ENCODE measurements around the gene COA6. TPM values are rescaled to one million over a fixed set of nuclear protein-coding genes. Genes with fewer than 3 reads are reported as not detected.

The COA6 gene
- total and polyA plus RNA-seq, 2 of the 13 experiments (the other 11 are each of a cell fraction or from before 2014, with no cell fraction given), result 32.4 to 104 TPM

DNA sequence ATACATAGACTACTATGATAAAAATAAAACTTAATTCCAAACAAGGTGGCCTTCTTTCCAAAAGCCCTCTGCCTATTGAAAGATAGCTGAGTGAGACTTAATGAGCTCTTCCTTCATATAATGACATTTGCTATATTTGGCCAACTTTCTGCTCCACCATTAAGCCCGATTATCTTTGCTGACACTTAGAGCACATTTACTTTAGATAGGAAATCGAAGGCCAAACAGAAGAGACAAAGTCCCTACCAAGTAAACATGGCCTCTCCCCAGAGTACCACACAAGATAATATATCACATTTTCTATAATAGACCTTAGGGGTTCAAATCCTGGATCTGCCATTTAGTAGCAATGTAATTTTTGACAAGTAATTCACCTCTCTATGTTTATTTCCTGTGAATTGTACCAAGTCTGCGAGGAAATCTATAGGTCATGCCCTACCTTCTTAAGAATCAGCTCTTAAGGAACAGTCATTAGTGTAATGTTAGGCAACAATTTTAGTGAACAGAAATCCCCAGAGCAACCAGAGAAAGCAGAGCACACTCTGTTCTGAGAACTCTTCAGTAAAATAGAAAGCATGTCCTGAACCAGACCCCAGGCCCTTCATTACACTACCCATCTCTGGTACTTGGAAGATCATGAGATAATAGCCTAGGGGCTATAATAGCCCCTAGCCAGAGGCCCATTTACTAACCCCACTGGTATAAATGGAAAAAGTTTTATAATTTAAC, 17.3 kb upstream of the COA6 start (continued):
- TF ChIP-seq, protein P1, sequence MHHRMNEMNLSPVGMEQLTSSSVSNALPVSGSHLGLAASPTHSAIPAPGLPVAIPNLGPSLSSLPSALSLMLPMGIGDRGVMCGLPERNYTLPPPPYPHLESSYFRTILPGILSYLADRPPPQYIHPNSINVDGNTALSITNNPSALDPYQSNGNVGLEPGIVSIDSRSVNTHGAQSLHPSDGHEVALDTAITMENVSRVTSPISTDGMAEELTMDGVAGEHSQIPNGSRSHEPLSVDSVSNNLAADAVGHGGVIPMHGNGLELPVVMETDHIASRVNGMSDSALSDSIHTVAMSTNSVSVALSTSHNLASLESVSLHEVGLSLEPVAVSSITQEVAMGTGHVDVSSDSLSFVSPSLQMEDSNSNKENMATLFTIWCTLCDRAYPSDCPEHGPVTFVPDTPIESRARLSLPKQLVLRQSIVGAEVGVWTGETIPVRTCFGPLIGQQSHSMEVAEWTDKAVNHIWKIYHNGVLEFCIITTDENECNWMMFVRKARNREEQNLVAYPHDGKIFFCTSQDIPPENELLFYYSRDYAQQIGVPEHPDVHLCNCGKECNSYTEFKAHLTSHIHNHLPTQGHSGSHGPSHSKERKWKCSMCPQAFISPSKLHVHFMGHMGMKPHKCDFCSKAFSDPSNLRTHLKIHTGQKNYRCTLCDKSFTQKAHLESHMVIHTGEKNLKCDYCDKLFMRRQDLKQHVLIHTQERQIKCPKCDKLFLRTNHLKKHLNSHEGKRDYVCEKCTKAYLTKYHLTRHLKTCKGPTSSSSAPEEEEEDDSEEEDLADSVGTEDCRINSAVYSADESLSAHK (CRISPR knock-in tag; IDR thresholded peaks at IDR 0.05; ENCODE audit: borderline replicate concordance), result no peak
- TF ChIP-seq, protein P2, sequence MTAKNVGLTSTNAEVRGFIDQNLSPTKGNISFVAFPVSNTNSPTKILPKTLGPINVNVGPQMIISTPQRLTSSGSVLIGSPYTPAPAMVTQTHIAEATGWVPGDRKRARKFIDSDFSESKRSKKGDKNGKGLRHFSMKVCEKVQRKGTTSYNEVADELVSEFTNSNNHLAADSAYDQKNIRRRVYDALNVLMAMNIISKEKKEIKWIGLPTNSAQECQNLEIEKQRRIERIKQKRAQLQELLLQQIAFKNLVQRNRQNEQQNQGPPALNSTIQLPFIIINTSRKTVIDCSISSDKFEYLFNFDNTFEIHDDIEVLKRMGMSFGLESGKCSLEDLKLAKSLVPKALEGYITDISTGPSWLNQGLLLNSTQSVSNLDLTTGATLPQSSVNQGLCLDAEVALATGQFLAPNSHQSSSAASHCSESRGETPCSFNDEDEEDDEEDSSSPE (CRISPR knock-in tag; IDR thresholded peaks at IDR 0.05), result no peak
- TF ChIP-seq, protein P3, sequence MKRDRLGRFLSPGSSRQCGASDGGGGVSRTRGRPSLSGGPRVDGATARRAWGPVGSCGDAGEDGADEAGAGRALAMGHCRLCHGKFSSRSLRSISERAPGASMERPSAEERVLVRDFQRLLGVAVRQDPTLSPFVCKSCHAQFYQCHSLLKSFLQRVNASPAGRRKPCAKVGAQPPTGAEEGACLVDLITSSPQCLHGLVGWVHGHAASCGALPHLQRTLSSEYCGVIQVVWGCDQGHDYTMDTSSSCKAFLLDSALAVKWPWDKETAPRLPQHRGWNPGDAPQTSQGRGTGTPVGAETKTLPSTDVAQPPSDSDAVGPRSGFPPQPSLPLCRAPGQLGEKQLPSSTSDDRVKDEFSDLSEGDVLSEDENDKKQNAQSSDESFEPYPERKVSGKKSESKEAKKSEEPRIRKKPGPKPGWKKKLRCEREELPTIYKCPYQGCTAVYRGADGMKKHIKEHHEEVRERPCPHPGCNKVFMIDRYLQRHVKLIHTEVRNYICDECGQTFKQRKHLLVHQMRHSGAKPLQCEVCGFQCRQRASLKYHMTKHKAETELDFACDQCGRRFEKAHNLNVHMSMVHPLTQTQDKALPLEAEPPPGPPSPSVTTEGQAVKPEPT (CRISPR knock-in tag; IDR thresholded peaks at IDR 0.05; ENCODE audit: low read depth), result no peak
- TF ChIP-seq, protein P4, sequence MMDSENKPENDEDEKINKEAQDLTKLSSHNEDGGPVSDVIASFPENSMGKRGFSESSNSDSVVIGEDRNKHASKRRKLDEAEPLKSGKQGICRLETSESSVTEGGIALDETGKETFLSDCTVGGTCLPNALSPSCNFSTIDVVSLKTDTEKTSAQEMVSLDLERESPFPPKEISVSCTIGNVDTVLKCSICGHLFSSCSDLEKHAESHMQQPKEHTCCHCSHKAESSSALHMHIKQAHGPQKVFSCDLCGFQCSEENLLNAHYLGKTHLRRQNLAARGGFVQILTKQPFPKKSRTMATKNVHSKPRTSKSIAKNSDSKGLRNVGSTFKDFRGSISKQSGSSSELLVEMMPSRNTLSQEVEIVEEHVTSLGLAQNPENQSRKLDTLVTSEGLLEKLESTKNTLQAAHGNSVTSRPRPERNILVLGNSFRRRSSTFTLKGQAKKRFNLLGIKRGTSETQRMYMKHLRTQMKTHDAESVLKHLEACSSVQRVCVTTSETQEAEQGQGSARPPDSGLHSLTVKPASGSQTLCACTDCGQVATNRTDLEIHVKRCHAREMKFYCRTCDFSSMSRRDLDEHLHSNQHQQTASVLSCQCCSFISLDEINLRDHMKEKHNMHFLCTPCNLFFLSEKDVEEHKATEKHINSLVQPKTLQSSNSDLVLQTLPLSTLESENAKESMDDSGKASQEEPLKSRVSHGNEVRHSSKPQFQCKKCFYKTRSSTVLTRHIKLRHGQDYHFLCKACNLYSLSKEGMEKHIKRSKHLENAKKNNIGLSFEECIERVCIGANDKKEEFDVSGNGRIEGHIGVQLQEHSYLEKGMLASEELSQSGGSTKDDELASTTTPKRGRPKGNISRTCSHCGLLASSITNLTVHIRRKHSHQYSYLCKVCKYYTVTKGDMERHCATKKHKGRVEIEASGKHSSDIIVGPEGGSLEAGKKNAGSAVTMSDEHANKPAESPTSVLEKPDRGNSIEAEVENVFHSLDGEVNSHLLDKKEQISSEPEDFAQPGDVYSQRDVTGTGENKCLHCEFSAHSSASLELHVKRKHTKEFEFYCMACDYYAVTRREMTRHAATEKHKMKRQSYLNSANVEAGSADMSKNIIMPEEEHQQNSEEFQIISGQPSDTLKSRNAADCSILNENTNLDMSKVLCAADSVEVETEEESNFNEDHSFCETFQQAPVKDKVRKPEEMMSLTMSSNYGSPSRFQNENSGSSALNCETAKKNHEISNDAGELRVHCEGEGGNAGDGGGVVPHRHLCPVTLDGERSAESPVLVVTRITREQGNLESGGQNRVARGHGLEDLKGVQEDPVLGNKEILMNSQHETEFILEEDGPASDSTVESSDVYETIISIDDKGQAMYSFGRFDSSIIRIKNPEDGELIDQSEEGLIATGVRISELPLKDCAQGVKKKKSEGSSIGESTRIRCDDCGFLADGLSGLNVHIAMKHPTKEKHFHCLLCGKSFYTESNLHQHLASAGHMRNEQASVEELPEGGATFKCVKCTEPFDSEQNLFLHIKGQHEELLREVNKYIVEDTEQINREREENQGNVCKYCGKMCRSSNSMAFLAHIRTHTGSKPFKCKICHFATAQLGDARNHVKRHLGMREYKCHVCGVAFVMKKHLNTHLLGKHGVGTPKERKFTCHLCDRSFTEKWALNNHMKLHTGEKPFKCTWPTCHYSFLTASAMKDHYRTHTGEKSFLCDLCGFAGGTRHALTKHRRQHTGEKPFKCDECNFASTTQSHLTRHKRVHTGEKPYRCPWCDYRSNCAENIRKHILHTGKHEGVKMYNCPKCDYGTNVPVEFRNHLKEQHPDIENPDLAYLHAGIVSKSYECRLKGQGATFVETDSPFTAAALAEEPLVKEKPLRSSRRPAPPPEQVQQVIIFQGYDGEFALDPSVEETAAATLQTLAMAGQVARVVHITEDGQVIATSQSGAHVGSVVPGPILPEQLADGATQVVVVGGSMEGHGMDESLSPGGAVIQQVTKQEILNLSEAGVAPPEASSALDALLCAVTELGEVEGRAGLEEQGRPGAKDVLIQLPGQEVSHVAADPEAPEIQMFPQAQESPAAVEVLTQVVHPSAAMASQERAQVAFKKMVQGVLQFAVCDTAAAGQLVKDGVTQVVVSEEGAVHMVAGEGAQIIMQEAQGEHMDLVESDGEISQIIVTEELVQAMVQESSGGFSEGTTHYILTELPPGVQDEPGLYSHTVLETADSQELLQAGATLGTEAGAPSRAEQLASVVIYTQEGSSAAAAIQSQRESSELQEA (CRISPR knock-in tag; IDR thresholded peaks at IDR 0.05; ENCODE audit: not compliant biosample characterization), result no peak
- TF ChIP-seq HOXA5 (CRISPR knock-in tag; IDR thresholded peaks at IDR 0.05), result no peak
- no peak for TF ChIP-seq ZNF224 (CRISPR knock-in tag; IDR thresholded peaks at IDR 0.05)
- no peak for TF ChIP-seq ZNF264 (CRISPR knock-in tag; IDR thresholded peaks at IDR 0.05)
- TF ChIP-seq, protein P5, sequence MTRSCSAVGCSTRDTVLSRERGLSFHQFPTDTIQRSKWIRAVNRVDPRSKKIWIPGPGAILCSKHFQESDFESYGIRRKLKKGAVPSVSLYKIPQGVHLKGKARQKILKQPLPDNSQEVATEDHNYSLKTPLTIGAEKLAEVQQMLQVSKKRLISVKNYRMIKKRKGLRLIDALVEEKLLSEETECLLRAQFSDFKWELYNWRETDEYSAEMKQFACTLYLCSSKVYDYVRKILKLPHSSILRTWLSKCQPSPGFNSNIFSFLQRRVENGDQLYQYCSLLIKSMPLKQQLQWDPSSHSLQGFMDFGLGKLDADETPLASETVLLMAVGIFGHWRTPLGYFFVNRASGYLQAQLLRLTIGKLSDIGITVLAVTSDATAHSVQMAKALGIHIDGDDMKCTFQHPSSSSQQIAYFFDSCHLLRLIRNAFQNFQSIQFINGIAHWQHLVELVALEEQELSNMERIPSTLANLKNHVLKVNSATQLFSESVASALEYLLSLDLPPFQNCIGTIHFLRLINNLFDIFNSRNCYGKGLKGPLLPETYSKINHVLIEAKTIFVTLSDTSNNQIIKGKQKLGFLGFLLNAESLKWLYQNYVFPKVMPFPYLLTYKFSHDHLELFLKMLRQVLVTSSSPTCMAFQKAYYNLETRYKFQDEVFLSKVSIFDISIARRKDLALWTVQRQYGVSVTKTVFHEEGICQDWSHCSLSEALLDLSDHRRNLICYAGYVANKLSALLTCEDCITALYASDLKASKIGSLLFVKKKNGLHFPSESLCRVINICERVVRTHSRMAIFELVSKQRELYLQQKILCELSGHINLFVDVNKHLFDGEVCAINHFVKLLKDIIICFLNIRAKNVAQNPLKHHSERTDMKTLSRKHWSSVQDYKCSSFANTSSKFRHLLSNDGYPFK (CRISPR knock-in tag; IDR thresholded peaks at IDR 0.05; ENCODE audit: borderline replicate concordance), result no peak
- no peak for TF ChIP-seq ZNF263 (CRISPR knock-in tag; IDR thresholded peaks at IDR 0.05)
- TF ChIP-seq EP300 (IDR thresholded peaks at IDR 0.05; ENCODE audit: low read depth in 2 of 2, low read length in 2 of 2), result peak in 1 of 2 experiments; percentile 57; a peak in 1 of 4 replicates
- no peak for TF ChIP-seq EP300 (CRISPR knock-in tag; IDR thresholded peaks at IDR 0.05; ENCODE audit: borderline replicate concordance)

Measured in HepG2 (cell line).